HG03175 (cell line): ENCODE measurements around the gene FOXE1.

ENCODE experiments used
- ATAC-seq: cut with Tn5 transposase; IDR thresholded peaks from one replicate; pipeline ENCODE4 v1.9.1; 2021; ENCODE audit warnings: mild to moderate bottlenecking, moderate library complexity; ENCODE audit not compliant: unreplicated experiment

Gene FOXE1

GRCh38 chr9:97848215-97848479 lies 4.9 kb upstream of the FOXE1 start:
- no peak for ATAC-seq

GRCh38 chr9:97848480-97849237 lies 4.4 kb upstream of the FOXE1 start:
- ATAC-seq = no peak

GRCh38 chr9:97849980-97850379 lies 3.0 kb upstream of the FOXE1 start:
- ATAC-seq = no peak

- ATAC-seq = no peak
These were observed 2.1 kb upstream of the FOXE1 start for GRCh38 chr9:97850746-97851445.

- ATAC-seq = no peak
These were observed 1.6 kb upstream of the FOXE1 start for GRCh38 chr9:97851446-97851883.

- no peak for ATAC-seq
These were observed 1.0 kb upstream of the FOXE1 start for GRCh38 chr9:97852001-97852398.

GRCh38 chr9:97852399-97853055 lies 499 bp upstream of the FOXE1 start:
- ATAC-seq = no peak

- ATAC-seq = no peak
These were observed 1.0 kb downstream of the FOXE1 start for GRCh38 chr9:97853844-97854695.

GRCh38 chr9:97854696-97855485 lies 1.9 kb downstream of the FOXE1 start:
- ATAC-seq = no peak

- ATAC-seq = no peak
These were observed 2.5 kb downstream of the FOXE1 start for GRCh38 chr9:97855486-97855875.

GRCh38 chr9:97855899-97856298 lies 2.9 kb downstream of the FOXE1 start:
- ATAC-seq = no peak

GRCh38 chr9:97856857-97857605 lies 4.0 kb downstream of the FOXE1 start:
- ATAC-seq = no peak

- no peak for ATAC-seq
These were observed 4.8 kb downstream of the FOXE1 start for GRCh38 chr9:97857606-97858392.

GRCh38 chr9:97858393-97858713 lies 5.3 kb downstream of the FOXE1 start:
- ATAC-seq = no peak

- no peak for ATAC-seq
These were observed 5.8 kb downstream of the FOXE1 start for GRCh38 chr9:97858826-97859225.

- ATAC-seq = no peak
These were observed 6.3 kb downstream of the FOXE1 start for GRCh38 chr9:97859346-97859745.

GRCh38 chr9:97860451-97861147 lies 7.6 kb downstream of the FOXE1 start:
- no peak for ATAC-seq

- no peak for ATAC-seq
These were observed 8.1 kb downstream of the FOXE1 start for GRCh38 chr9:97861148-97861475.

GRCh38 chr9:97863314-97863713 lies 10.3 kb downstream of the FOXE1 start:
- ATAC-seq = no peak
